GM15510 (cell line): ENCODE data around the gene KIF24.

Experiments
- POLR2A ChIP-seq: IDR thresholded peaks from 3 replicates; pipeline ENCODE4 v1.6.1; 2011; ENCODE audit warnings: borderline replicate concordance; ENCODE audit not compliant: insufficient read length; ENCODE audit errors: extremely low read depth

Gene KIF24

DNA sequence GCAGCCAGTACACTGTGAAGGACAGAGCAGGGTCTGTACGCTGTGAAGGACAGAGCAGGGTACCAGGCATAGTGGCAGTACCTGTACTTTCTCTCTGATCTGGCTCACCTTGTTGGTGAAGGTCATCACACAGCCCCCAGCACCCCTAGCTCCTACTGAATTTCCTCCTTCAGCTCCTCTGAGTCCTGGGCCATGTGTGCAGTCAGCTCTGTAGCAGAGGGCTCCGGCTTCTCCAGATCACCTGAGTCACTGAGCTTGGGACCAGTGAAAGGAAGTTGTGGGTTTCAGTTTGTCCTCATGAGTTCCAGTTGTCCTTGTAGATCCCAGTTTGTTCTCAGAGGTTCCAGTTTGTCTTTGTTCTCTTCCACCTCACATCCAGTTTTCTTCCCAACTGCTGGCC, 5.8 kb upstream of the KIF24 start:
- no peak for TF ChIP-seq POLR2A

DNA sequence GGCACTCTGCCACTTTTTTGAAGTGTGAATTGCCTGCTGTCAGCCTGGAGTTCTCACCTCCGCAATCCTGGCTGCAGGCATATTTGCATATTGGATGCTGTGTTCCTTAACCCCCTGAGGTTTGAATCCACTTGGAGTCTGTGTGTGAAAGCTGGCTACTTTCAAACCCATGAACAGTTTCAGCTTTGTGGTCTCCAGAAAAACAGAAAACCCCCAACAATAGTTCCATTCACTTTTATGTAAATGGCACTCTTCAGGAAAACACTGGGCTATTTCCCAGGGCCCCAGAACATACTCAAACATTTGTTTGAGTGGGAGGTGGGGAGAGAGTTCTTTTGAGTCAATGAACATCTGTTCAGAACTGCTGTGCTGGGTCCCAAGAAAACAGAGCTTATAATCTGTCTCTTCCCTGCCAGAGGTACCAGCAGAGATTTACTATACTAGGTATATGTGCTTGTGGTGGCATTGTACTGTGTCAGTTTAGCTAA, 5.3 kb upstream of the KIF24 start:
- no peak for TF ChIP-seq POLR2A

DNA sequence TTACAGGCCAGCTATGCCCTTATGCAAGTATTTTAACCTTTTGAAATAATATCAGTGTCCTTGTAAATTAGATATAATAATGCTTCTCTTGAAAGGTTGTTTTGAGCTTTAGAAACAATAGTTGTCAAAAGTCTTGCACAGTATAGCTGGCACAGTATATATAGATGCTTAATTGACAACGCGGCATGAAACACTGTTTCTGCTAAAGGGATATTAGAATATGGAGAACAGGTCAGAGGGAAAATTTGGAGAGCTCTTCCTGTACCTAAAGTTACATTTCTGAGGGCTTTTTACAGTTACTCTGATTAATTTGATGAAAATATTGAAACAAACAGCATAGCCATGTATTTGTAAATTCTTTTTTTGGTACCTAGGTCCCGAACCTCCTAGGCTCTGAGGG, 4.8 kb upstream of the KIF24 start:
- no peak for TF ChIP-seq POLR2A

DNA sequence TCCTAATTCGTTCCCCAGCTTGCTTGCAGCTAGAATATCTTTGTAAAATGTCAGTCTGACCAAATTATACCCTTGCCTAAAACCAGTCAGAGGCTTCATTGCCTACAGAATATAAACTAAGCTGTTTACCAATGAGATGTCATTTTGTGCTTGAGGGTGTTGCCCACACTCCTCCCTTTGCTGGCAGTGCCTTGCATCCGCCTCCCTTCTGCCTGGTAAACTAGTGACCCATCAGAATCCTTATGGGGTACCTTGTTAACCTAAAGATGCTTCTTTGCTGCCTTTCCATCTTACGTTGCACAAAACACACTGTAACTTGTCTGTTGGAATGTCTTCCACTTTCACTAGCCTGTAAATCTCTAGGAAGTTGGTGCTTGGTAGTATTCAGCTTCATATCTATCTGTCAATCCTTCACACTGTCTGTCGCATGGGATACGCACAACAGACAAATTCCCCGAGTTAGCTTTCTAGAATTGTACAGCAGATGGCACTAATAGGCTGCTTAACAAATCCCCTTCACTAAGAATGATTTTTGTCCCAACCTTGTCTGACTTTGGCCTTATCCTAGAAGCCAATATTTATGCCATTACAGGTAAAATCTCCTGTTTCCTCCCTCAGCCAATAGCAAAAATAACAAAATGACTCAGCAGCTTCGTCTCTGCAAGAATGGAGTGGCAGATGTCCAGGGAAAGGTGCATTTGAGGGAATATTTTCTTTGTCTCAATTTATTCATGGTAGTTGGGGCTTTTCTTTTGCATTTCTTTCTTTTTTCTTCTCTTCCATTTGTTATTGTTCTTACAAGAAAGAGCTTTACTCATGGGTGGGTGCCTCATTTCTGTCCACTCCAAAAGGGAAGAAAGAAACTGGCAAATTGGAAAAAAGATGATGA, 3.3 kb upstream of the KIF24 start:
- no peak for TF ChIP-seq POLR2A

DNA sequence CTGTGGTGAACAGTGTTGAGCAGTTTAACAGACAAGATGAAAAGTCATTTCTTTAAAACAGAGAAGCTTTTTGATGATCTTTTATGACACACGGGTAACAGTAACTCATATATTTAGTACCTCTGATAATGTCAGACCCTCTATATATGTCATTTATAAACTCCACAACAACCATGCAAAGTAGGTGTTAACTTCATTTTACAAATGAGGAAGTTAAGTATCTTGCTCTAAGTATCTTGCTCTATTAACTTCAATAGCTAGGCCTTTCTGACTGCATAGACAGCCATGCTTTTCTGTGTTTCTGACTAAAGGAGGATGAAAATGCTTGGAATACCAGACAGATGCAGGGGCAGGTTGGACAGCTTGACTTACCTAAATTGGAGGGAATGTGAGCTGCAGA, 2.1 kb upstream of the KIF24 start:
- no peak for TF ChIP-seq POLR2A

DNA sequence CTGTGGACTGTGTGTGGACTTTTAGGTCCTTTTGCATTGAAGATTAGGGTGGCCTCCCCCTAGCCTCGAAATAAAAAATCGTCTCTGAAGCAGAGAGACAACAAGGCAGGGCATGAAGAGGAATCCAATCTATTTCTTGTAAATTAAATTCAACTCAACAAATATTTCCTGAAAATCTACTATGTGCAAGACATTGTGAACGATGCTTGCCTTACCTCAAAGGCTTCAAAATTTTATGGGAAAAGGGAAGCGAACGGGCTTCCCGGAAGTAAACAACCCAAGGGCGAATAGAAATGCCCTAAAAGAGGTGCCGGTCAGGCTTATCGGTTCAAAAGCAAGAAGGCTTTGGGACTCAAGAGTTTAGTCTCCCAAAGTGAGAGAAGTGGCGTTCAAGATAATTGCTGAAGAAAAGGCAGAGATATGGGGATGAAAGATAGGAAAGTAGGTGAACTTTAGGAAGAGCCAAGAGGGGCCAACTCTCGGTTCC, 525 bp downstream of the KIF24 start:
- TF ChIP-seq POLR2A: no peak

DNA sequence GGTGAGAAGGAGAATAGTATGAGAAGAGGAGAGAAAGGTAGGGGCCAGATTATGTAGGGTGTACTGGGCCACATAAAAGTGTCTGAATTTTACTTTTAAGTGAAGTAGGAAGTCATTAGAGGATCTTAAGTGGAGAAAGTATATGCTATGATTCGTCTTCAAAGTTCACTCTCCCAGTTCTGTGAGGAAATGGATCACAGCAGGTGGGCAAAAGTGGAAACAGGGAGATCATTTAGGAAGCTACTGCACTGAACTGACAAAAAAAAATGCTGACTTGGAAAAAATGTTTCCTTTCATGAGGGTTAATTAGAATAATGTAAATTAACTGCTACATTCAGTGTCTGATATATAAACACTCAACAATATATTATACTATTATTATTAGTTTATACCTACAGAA, 2.4 kb downstream of the KIF24 start:
- TF ChIP-seq POLR2A: no peak

DNA sequence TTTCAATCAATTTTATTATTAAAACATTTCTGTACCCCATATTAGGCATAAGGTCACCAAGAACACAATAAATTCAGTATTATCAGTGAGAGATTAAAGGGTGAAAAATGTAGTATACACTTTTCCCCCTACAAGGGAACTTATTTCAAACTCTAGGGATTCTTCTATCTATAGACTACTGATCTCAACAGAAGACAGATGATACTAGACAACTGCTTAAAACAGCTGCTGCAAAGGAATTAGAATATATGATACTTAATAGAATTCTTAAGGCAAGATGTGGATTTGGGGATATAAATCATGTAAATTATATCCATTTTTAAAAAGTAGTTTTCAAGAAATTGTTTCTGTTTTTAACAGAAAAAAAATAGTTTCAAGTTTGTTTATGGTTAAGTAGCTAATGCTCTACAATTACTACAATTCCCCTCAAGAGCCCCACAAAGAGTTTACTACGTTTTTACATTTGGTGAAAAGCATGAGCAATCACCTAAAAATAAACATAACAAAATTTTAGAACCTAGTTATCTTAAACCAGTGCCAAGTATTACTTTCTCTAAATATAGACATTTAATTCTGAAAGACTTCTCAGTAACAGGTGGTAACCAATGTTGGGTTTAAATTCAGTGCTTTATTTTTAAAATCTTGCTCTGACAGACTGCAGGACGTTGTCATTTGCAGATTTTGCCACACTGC, 6.0 kb downstream of the KIF24 start:
- TF ChIP-seq POLR2A: no peak

DNA sequence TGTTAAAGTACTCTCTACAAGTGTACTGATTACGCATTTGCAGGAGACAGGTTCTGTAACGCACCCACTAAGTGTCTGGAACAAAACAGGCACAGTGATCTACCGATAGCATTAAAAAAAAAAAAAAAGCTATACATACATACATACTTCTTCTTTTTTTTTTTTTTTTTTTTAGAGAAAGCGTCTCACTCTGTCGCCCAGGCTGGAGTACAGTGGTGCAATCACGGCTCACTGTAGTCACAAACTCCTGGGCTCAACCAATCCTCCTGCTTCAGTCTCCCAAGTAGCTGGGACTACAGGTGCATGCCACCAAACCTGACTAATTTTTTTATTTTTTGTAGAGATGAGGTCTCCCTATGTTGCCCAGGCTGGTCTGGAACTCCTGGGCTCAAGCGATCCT, 7.6 kb downstream of the KIF24 start:
- no peak for TF ChIP-seq POLR2A

DNA sequence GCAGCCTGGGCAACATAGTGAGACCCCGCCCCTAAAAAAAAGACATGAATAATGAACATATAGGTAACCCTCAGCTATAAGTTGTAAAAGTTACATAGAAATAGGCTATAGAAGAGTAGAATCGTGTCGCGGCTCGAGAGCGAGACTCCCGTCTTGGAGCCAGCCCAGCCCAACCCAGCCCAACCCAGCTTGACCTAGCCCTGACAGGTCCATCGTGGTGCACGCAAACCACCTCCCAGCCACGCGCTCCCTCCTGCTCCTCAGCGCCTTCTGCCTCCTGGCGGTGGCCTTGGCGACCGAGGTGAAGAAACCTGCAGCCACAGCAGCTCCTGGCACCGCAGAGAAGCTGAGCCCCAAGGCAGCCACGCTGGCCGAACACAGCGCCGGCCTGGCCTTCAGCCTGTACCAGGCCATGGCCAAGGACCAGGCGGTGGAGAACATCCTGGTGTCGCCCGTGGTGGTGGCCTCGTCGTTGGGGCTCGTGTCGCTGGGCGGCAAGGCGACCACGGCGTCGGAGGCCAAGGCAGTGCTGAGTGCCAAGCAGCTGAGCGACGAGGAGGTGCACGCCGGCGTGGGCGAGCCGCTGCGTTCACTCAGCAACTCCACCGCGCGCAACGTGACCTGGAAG, 10.8 kb downstream of the KIF24 start:
- no peak for TF ChIP-seq POLR2A

DNA sequence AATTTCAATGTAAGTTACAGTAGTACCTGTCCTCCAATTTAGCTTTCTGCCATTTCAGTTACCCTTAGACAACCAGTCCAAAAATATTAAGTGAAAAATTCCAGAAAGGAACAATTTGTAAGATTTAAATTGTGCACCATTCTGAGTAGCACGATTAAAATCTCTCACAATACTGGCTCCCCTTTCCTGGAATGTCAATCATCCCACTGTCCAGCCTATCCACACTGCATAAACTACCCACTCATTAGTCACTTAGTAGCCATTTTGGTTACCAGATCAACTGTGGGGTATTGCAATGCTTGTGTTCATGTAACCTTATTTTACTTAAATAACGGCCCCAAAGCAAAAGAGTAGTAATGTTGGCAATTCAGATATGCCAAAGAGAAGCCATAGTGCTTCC, 11.6 kb downstream of the KIF24 start:
- no peak for TF ChIP-seq POLR2A

DNA sequence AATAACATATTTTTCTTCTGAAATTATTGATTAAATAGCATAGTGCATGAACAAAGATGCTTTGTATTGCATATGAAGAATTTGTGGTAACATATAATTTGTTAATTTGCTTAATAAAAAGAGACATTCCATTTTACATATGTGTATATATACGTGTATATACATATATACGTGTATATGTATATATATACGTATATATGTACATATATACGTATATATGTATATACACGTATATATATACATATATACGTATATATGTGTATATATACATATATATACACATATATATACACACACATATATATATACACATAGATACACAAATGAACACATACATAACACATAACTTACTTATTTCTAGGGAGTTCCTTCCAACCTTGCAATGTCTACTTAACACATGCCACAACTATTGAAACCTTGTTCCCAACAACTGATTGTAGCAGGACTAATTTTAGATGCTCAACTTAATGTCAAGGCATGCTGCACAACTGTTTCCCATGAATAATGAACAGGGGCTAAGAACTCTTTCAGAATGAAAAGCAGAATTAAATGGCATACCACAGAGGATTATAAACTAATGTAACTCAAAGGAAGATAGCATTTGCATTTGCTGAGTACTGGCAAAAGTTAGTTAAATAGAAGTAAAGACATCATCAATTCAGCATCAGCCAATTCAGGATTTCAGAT, 17.4 kb downstream of the KIF24 start:
- TF ChIP-seq POLR2A: no peak

DNA sequence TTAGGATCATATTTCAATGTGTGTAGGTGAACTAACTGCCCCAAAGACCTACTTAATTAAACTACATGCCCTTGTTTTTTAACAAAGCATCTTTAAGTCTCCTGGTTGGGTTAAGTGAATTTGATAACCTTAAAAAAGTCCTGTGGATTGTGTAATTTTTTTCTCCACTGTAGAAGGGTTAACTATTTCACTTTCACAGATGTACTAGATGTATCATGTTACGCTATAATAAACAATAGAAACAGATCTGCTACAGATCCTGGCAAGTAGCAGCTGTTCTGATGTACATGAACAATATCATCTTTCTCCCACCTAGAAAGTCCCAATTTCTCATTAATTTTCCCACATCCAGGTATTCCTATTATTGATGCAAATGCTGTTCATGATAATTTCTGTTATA, 18.9 kb downstream of the KIF24 start:
- TF ChIP-seq POLR2A: no peak

DNA sequence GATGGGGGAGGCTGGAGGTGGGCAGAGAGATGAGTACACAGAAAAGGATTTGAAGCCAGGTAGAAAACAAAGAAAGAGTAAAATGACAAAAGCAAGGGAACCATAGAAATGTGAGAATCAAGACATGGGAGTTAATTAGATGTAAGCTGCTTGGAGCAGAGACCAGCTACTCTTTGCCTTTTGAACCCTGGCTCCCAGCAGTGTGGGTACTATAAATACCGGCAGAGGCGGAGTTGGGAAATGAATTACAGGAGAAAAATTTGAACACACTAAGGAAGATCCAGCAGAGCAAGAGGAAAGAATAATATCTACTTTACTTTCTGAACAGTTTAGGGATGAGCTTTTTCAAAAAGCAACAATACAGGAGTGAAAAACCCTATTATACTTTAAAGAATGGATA, 36.5 kb downstream of the KIF24 start:
- no peak for TF ChIP-seq POLR2A

DNA sequence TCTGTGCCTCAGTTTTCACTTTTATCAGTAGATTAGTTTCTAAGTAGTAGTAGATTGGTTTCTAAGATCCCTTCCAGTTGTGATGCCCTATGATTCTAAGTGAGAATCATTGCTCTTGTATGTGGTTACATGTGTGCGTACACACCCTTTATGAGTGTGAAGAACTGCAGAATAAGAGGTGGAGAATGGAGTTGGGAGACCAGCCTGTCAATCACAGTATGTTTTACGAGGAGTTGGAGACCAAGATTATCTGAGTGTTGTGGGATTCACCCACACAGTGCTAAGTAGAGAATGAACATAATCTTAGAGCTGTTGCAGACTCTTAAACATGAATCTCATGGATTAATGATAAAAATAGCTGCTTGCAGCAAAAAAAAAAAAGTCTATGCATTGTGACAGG, 37.6 kb downstream of the KIF24 start:
- no peak for TF ChIP-seq POLR2A

DNA sequence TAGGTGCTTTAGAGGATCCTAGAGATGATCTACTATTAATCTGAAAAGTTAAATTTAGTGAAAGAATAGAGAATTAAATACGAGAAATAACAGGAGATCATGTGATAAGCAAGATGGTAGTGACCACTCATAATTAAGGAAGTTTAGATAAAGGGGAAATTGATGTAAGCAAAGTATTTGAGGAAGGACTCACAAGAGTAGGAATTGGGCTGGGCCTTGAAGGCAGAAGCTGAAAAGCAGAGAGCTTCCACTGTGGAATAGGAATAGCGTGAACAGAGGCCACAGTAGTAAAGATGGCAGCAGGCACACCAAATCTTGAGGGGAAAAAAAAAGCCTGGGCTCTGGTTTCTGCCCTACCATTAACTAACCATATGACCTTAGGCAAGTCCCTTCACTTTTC, 38.0 kb downstream of the KIF24 start:
- no peak for TF ChIP-seq POLR2A

DNA sequence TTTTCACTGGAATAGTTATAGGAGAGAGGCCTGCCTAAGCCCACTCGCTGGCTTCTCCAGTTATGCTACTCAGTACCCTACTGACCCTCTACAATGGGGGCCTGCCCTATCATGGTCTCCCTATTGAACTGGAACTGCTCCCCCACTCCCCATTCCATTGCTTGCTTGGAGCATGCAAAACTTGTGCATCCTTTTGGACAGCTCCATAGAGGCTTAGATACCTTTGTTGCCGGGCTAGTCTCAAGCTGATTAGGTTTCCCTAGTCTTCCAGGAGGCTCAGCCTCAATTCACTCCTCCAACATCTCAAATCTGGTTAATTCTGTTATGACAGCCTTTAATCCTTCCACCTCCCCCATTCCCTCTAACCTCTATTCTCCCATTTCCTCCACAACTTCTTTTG, 39.9 kb downstream of the KIF24 start:
- TF ChIP-seq POLR2A: no peak
